ENCODE measurements around the gene CACNA1I. TPM values are rescaled to one million over a fixed set of nuclear protein-coding genes. Genes with fewer than 3 reads are reported as not detected.

CACNA1I gene
- total RNA-seq, 3 donors from 2014 or later (not counting 1 experiment from before 2014, with no cell fraction given): 0.05 to 0.83 (median 0.72) TPM

DNA sequence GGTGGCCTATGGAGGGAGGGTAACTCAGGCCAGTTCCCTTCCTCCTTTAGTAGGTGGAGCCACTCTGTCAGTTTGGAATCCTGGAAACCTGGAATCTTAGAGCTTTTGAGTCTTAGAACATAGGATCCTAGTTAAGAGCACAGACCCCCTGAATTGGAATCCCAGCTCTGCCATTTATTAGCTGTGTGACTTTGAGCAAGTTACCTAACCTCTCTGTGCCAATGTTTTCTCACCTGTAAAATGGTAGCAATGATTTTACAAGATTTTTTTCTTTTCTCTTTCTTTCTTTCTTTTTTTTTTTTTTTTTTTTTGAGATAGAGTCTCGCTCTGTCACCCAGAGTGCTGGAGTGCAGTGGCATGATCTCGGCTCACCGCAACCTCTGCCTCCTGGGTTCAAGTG, 17.1 kb upstream of the CACNA1I start:
- TF ChIP-seq, protein P1, sequence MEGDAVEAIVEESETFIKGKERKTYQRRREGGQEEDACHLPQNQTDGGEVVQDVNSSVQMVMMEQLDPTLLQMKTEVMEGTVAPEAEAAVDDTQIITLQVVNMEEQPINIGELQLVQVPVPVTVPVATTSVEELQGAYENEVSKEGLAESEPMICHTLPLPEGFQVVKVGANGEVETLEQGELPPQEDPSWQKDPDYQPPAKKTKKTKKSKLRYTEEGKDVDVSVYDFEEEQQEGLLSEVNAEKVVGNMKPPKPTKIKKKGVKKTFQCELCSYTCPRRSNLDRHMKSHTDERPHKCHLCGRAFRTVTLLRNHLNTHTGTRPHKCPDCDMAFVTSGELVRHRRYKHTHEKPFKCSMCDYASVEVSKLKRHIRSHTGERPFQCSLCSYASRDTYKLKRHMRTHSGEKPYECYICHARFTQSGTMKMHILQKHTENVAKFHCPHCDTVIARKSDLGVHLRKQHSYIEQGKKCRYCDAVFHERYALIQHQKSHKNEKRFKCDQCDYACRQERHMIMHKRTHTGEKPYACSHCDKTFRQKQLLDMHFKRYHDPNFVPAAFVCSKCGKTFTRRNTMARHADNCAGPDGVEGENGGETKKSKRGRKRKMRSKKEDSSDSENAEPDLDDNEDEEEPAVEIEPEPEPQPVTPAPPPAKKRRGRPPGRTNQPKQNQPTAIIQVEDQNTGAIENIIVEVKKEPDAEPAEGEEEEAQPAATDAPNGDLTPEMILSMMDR (IDR thresholded peaks at IDR 0.05): no peak

DNA sequence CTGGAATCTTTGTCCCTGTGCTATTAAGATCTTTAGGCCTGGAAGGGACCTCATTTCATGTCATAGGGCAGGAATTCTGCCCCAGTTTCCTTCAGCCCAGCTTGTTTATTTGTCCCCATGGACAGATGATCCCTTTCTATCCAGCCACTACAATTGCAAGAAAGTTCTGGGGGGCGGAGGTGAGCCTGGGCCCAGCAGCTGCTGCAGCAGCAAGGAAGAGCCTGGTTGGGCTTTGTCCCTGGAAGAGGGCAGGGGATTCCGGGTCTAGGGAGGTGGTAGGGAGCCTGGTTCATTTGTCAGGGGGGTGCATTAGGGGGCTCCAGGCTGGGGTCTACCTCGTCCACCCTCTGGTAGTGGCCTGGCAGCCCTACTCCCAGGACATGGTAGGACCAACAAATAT, 16.4 kb upstream of the CACNA1I start:
- Histone ChIP-seq H3K27ac (ENCODE audit: low read length) (no peak overlapping the region), H3K4me3 (ENCODE audit: low read length) (no peak overlapping the region), H3K9me3 (ENCODE audit: control insufficient read depth, insufficient read depth, low read length) (no peaks in the 10 kb centered on the region), H3K27me3 (ENCODE audit: control insufficient read depth, insufficient read depth, low read length) (peaks cover 28% of the 10 kb centered on the region), H3K4me1 (ENCODE audit: control insufficient read depth, insufficient read depth, low read length) (peaks cover 6% of the 10 kb centered on the region), H3K36me3 (ENCODE audit: control insufficient read depth, insufficient read depth, low read length) (no peaks in the 10 kb centered on the region)
- Mint-ChIP-seq H3K9me3 (no peaks in the 10 kb centered on the region), H3K4me1 (peaks cover 5 to 7% of the 10 kb centered on the region in 2 donors), H3K27me3 (ENCODE audit: low read depth in 2 of 2) (peaks cover 40 to 50% of the 10 kb centered on the region in 2 donors), H3K4me3 (no peak overlapping the region), H3K27ac (no peak overlapping the region), H3K36me3 (no peaks in the 10 kb centered on the region)
- TF ChIP-seq, protein P1 (IDR thresholded peaks at IDR 0.05): no peak
- ATAC-seq (no peak), DNase-seq (no peak)
- 55% methylated on average over 3 of the region's 3 CpGs for WGBS (ENCODE audit: insufficient coverage)
- intact Hi-C loops (cut with micrococcal nuclease): no loop called here

More for the DNA sequence above, 17.1 kb upstream of the CACNA1I start:
- Histone ChIP-seq H3K9me3 (ENCODE audit: control insufficient read depth, insufficient read depth, low read length) (no peaks in the 10 kb centered on the region), H3K36me3 (ENCODE audit: control insufficient read depth, insufficient read depth, low read length) (no peaks in the 10 kb centered on the region), H3K27me3 (ENCODE audit: control insufficient read depth, insufficient read depth, low read length) (peaks cover 22% of the 10 kb centered on the region), H3K4me3 (ENCODE audit: low read length) (no peak overlapping the region), H3K27ac (ENCODE audit: low read length) (no peak overlapping the region), H3K4me1 (ENCODE audit: control insufficient read depth, insufficient read depth, low read length) (peaks cover 6% of the 10 kb centered on the region)
- Mint-ChIP-seq H3K4me3 (no peak overlapping the region), H3K36me3 (no peaks in the 10 kb centered on the region), H3K4me1 (peaks cover 5 to 7% of the 10 kb centered on the region in 2 donors), H3K27me3 (ENCODE audit: low read depth in 2 of 2) (peaks cover 40 to 45% of the 10 kb centered on the region in 2 donors), H3K27ac (no peak overlapping the region), H3K9me3 (no peaks in the 10 kb centered on the region)
- no peak for ATAC-seq
- DNase-seq: no peak
- WGBS (ENCODE audit: insufficient coverage): 79% methylated on average over 3 of the region's 3 CpGs
- intact Hi-C loops (cut with micrococcal nuclease): no loop called here

DNA sequence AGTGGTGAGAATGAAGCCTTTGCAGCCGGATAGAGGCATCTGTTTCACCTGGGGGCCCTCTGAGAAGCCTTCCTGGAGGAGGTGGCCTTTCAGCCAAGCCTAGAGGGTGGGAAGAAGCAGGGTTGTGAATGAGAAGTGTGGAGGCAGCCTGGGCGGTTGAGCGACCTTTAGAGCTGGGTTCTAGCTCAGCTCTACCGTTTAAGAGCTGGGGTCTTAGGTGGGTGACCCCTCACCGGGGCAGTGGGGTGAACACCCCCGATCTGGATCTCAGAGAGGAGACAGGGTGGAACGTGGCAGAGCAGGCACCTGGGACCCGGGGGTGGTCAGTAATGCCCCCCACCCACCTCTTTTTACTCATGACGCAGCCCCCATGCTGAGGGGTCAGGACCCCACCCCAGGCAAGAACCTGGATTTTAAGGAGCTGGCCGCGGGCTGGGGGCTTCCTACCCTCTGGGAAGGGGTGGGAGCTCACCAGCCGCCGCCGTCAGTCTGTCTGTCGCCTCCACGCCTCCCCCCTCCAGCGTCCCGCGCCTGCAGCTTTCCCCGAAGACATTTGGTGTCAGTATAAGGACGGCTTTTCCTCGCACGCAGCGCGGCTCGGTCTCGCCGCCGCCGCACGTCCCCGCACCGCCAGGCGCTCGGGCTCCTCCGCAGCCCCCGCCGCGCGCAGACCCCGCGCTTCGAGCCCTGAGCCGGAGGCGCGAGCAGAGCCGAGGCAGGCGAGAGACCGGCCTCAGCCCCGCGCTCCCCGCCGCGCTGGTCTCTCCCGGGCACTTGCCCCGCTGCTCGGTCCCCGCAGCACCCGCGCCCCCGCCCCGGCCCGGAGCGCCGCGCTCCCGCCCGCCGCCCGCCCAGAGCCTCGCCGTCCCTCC, 13.3 kb upstream of the CACNA1I start:
- H3K27me3 Mint-ChIP-seq (ENCODE audit: low read depth in 2 of 2): peaks cover 31 to 55% of the 10 kb centered on the region in 2 donors
- H3K36me3 Mint-ChIP-seq: no peaks in the 10 kb centered on the region

More for the DNA sequence above, 13.3 kb upstream of the CACNA1I start:
- Histone ChIP-seq H3K27me3 (ENCODE audit: control insufficient read depth, insufficient read depth, low read length) (peaks cover 25% of the 10 kb centered on the region), H3K36me3 (ENCODE audit: control insufficient read depth, insufficient read depth, low read length) (no peaks in the 10 kb centered on the region), H3K4me1 (ENCODE audit: control insufficient read depth, insufficient read depth, low read length) (peaks cover 6% of the 10 kb centered on the region), H3K4me3 (ENCODE audit: low read length) (no peak overlapping the region), H3K27ac (ENCODE audit: low read length) (no peak overlapping the region), H3K9me3 (ENCODE audit: control insufficient read depth, insufficient read depth, low read length) (no peaks in the 10 kb centered on the region)
- H3K9me3 Mint-ChIP-seq: no peaks in the 10 kb centered on the region
- H3K4me3 Mint-ChIP-seq: no peak overlapping the region
- TF ChIP-seq, protein P1 (IDR thresholded peaks at IDR 0.05): no peak
- ATAC-seq (peak in 2 of 3 donors; percentile 18 to 34), DNase-seq (peak in 1 of 2 donors; percentile 73)
- WGBS (ENCODE audit: insufficient coverage): 7% methylated on average over 72 of the region's 72 CpGs
- intact Hi-C loops (cut with micrococcal nuclease): no loop called here
- H3K4me1 Mint-ChIP-seq: peaks cover 5 to 7% of the 10 kb centered on the region in 2 donors
- H3K27ac Mint-ChIP-seq: no peak overlapping the region

Data from natural killer cell (primary cell).